A549 (cell line): Measurements from ENCODE around the gene YBX1. TPM values are rescaled to one million over a fixed set of nuclear protein-coding genes. Genes with fewer than 3 reads are reported as not detected.

Experiments used
- polyA plus RNA-seq, 4 experiments: library from polyadenylated mRNA; depleted of rRNA in 3 of 4; stranded (reverse); fragments of >200 nt; fragmentation: RNase III in 1 of 4; extraction: RNeasy Plus Mini Kit Qiagen cat#74134 plus additional on column Dnase treatment in 1 of 4; gene quantifications; 2 replicates in 3 of 4; 3 replicates in 1 of 4; pipeline ENCODE4 v1.2.3, GENCODE V29; 2011 to 2017

The YBX1 gene
- polyA plus RNA-seq, 2 of the 4 experiments (the other 2 are of a cell fraction) = 488 to 747 TPM

Other genes with a start within 250 kb of the YBX1 start
- gene ZMYND12, start 226.4 kb upstream of the YBX1 start, polyA plus RNA-seq (2011; rRNA removed) = 0.90 and 0.91 TPM in 2 replicates
- 0.37 to 0.57 TPM (median 0.47 TPM) in 3 replicates for gene ZMYND12, start 226.4 kb upstream of the YBX1 start, polyA plus RNA-seq (2017; fragmentation: RNase III; extraction: RNeasy Plus Mini Kit Qiagen cat#74134 plus additional on column Dnase treatment)
- gene PPCS, start 225.9 kb upstream of the YBX1 start, polyA plus RNA-seq (2011; rRNA removed) = 32.1 and 51.8 TPM in 2 replicates
- gene PPCS, start 225.9 kb upstream of the YBX1 start, polyA plus RNA-seq (2017; fragmentation: RNase III; extraction: RNeasy Plus Mini Kit Qiagen cat#74134 plus additional on column Dnase treatment) = 30.2 to 32.7 TPM (median 32.5 TPM) in 3 replicates
- 1.4 and 1.6 TPM in 2 replicates for gene CCDC30, start 219.1 kb upstream of the YBX1 start, polyA plus RNA-seq (2011; rRNA removed)
- 0.62 to 0.75 TPM (median 0.63 TPM) in 3 replicates for gene CCDC30, start 219.1 kb upstream of the YBX1 start, polyA plus RNA-seq (2017; fragmentation: RNase III; extraction: RNeasy Plus Mini Kit Qiagen cat#74134 plus additional on column Dnase treatment)
- gene PPIH, start 24.0 kb upstream of the YBX1 start, polyA plus RNA-seq (2011; rRNA removed) = 50.3 and 68.9 TPM in 2 replicates
- 55.8 to 68.0 TPM (median 59.0 TPM) in 3 replicates for gene PPIH, start 24.0 kb upstream of the YBX1 start, polyA plus RNA-seq (2017; fragmentation: RNase III; extraction: RNeasy Plus Mini Kit Qiagen cat#74134 plus additional on column Dnase treatment)
- not detected in 2 replicates for gene CLDN19, start 57.8 kb downstream of the YBX1 start, polyA plus RNA-seq (2011; rRNA removed)
- 0.03 TPM in 1 of 3 replicates, not detected in the others for gene CLDN19, start 57.8 kb downstream of the YBX1 start, polyA plus RNA-seq (2017; fragmentation: RNase III; extraction: RNeasy Plus Mini Kit Qiagen cat#74134 plus additional on column Dnase treatment)
- 27.3 and 32.0 TPM in 2 replicates for gene P3H1, start 84.6 kb downstream of the YBX1 start, polyA plus RNA-seq (2011; rRNA removed)
- gene P3H1, start 84.6 kb downstream of the YBX1 start, polyA plus RNA-seq (2017; fragmentation: RNase III; extraction: RNeasy Plus Mini Kit Qiagen cat#74134 plus additional on column Dnase treatment) = 25.2 to 30.3 TPM (median 29.2 TPM) in 3 replicates
- 2.6 and 4.5 TPM in 2 replicates for gene C1orf50, start 84.8 kb downstream of the YBX1 start, polyA plus RNA-seq (2011; rRNA removed)
- 1.7 to 2.0 TPM (median 1.9 TPM) in 3 replicates for gene C1orf50, start 84.8 kb downstream of the YBX1 start, polyA plus RNA-seq (2017; fragmentation: RNase III; extraction: RNeasy Plus Mini Kit Qiagen cat#74134 plus additional on column Dnase treatment)
- gene TMEM269, start 102.6 kb downstream of the YBX1 start, polyA plus RNA-seq (2011; rRNA removed) = 0.21 TPM in 2 replicates
- gene TMEM269, start 102.6 kb downstream of the YBX1 start, polyA plus RNA-seq (2017; fragmentation: RNase III; extraction: RNeasy Plus Mini Kit Qiagen cat#74134 plus additional on column Dnase treatment) = 0.08 to 0.21 TPM (median 0.15 TPM) in 3 replicates
- gene ERMAP, start 134.7 kb downstream of the YBX1 start, polyA plus RNA-seq (2011; rRNA removed) = 9.5 and 10.7 TPM in 2 replicates
- gene ERMAP, start 134.7 kb downstream of the YBX1 start, polyA plus RNA-seq (2017; fragmentation: RNase III; extraction: RNeasy Plus Mini Kit Qiagen cat#74134 plus additional on column Dnase treatment) = 5.0 to 6.6 TPM (median 5.4 TPM) in 3 replicates
- 22.6 and 24.8 TPM in 2 replicates for gene SVBP, start 135.0 kb downstream of the YBX1 start, polyA plus RNA-seq (2011; rRNA removed)
- 8.7 to 12.0 TPM (median 9.1 TPM) in 3 replicates for gene SVBP, start 135.0 kb downstream of the YBX1 start, polyA plus RNA-seq (2017; fragmentation: RNase III; extraction: RNeasy Plus Mini Kit Qiagen cat#74134 plus additional on column Dnase treatment)
- 4.8 and 6.6 TPM in 2 replicates for gene ZNF691, start 164.2 kb downstream of the YBX1 start, polyA plus RNA-seq (2011; rRNA removed)
- gene ZNF691, start 164.2 kb downstream of the YBX1 start, polyA plus RNA-seq (2017; fragmentation: RNase III; extraction: RNeasy Plus Mini Kit Qiagen cat#74134 plus additional on column Dnase treatment) = 5.4 to 6.2 TPM (median 5.5 TPM) in 3 replicates